DND-41 (cell line): ENCODE data around the gene EVC2.

ENCODE experiments used
- ATAC-seq: fragments of 200-7000 bp; cut with Tn5 transposase; 3 replicates; pipeline ENCODE4 v1.9.1; 2021; ENCODE audit warnings: low read depth; ENCODE audit not compliant: insufficient read depth
- DNase-seq: peaks from one replicate; pipeline ENCODE4 v3.0.0-alpha.2; 2020
- H2AFZ ChIP-seq: 2 replicates; pipeline ENCODE4 v1.6.0; 2012; ENCODE audit warnings: low read depth, low read length
- H3K27ac ChIP-seq: 2 replicates; pipeline ENCODE4 v1.5.1; 2012; ENCODE audit warnings: low read length, inconsistent platforms
- H3K27me3 ChIP-seq: fragments of 200-600 bp; sonication (generic); 2 replicates; pipeline ENCODE4 v1.6.0; 2012; ENCODE audit warnings: low read length, mild to moderate bottlenecking, inconsistent platforms; ENCODE audit not compliant: insufficient read depth, poor library complexity
- H3K36me3 ChIP-seq: 2 replicates; pipeline ENCODE4 v1.5.1; 2012; ENCODE audit warnings: low read length, inconsistent platforms; ENCODE audit not compliant: insufficient read depth
- H3K4me1 ChIP-seq: 2 replicates; pipeline ENCODE4 v1.5.1; 2012; ENCODE audit warnings: mild to moderate bottlenecking, low read length; ENCODE audit not compliant: insufficient read depth
- H3K4me2 ChIP-seq: 2 replicates; pipeline ENCODE4 v1.6.0; 2012; ENCODE audit warnings: mild to moderate bottlenecking, moderate library complexity, low read length, inconsistent platforms; ENCODE audit not compliant: insufficient read depth
- H3K4me3 ChIP-seq, 2 experiments: fragments of 200-600 bp in 1 of 2; shearing (Covaris generic) in 1 of 2; 2 replicates each; pipeline ENCODE4 v1.5.1; 2012 to 2016; ENCODE audit warnings: inconsistent platforms in 2 of 2, low read length in 2 of 2, mild to moderate bottlenecking in 2 of 2, low read depth in 1 of 2, moderate library complexity in 1 of 2
- H3K79me2 ChIP-seq: 2 replicates; pipeline ENCODE4 v1.6.0; 2012; ENCODE audit warnings: low read length, inconsistent platforms; ENCODE audit not compliant: insufficient read depth
- H3K9ac ChIP-seq: 2 replicates; pipeline ENCODE4 v1.6.0; 2012; ENCODE audit warnings: low read depth, mild to moderate bottlenecking, inconsistent platforms, low read length, moderate library complexity
- H3K9me3 ChIP-seq: 2 replicates; pipeline ENCODE4 v1.5.1; 2012; ENCODE audit warnings: low read length, moderate library complexity, mild to moderate bottlenecking, inconsistent platforms; ENCODE audit not compliant: insufficient read depth, severe bottlenecking
- H4K20me1 ChIP-seq: 2 replicates; pipeline ENCODE4 v1.6.0; 2012; ENCODE audit warnings: low read length; ENCODE audit not compliant: insufficient read depth
- EZH2 ChIP-seq: IDR thresholded peaks from 3 replicates; pipeline ENCODE4 v1.6.1; 2012; ENCODE audit warnings: borderline replicate concordance, low read depth, mild to moderate bottlenecking, moderate library complexity, low read length, inconsistent platforms; ENCODE audit not compliant: severe bottlenecking
- TF ChIP-seq, protein P1 (sequence below): IDR thresholded peaks from 2 replicates; pipeline ENCODE4 v1.5.1; 2012; ENCODE audit warnings: borderline replicate concordance, low read length, moderate library complexity, mild to moderate bottlenecking; ENCODE audit not compliant: poor library complexity, severe bottlenecking; ENCODE audit errors: extremely low read depth

Gene EVC2

DNA sequence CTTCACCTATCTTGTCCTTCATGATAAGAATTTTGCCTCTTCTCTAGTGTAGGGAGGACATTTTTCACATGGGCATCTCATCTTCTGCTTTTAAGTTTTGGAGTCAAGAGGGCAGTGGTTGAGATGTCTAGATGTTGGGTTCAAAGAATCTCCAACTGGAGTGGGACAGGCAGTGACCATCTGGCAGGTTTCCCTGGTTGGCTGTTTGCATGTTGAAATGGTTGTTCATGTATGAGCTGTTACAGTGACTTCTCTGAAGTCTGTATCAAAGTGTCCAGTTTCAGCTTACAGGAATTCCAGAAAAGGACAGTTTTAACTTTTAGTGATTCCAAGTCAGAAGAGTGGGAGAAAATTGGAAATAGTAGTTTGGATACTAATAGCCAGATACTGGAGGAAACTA is 192.7 kb downstream of the EVC2 start:
- Histone ChIP-seq H3K36me3 (no peaks in the 10 kb centered on the region), H3K27ac (no peak overlapping the region), H2AFZ (no peak overlapping the region), H4K20me1 (no peaks in the 10 kb centered on the region), H3K79me2 (no peaks in the 10 kb centered on the region), H3K4me1 (no peaks in the 10 kb centered on the region), H3K4me3 (no peak overlapping the region), H3K9me3 (no peaks in the 10 kb centered on the region), H3K27me3 (no peaks in the 10 kb centered on the region), H3K9ac (no peak overlapping the region), H3K4me2 (no peak overlapping the region)
- no peak for TF ChIP-seq EZH2
- TF ChIP-seq, protein P1, sequence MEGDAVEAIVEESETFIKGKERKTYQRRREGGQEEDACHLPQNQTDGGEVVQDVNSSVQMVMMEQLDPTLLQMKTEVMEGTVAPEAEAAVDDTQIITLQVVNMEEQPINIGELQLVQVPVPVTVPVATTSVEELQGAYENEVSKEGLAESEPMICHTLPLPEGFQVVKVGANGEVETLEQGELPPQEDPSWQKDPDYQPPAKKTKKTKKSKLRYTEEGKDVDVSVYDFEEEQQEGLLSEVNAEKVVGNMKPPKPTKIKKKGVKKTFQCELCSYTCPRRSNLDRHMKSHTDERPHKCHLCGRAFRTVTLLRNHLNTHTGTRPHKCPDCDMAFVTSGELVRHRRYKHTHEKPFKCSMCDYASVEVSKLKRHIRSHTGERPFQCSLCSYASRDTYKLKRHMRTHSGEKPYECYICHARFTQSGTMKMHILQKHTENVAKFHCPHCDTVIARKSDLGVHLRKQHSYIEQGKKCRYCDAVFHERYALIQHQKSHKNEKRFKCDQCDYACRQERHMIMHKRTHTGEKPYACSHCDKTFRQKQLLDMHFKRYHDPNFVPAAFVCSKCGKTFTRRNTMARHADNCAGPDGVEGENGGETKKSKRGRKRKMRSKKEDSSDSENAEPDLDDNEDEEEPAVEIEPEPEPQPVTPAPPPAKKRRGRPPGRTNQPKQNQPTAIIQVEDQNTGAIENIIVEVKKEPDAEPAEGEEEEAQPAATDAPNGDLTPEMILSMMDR: no peak
- DNase-seq (no peak), ATAC-seq (no peak)
